Tibial nerve (tissue), 4 donors: ENCODE results near the gene PLAC9.

ENCODE experiments used
- EP300 ChIP-seq, 2 donors: sonication (generic); formaldehyde crosslinking; IDR thresholded peaks; one replicate each; pipeline ENCODE4 v1.6.1; 2017; ENCODE audit warnings: antibody characterized with exemption in 2 of 2, mild to moderate bottlenecking in 1 of 2
- POLR2A ChIP-seq, 2 donors: fragments of 450-650 bp; IDR thresholded peaks; one replicate each; pipeline ENCODE4 v1.6.1; 2017; ENCODE audit warnings: antibody characterized with exemption in 2 of 2, mild to moderate bottlenecking in 2 of 2, moderate library complexity in 2 of 2
- TF ChIP-seq, protein P1 (sequence below), 5 experiments: fragments of 200-600 bp in 3 of 5; fragments of 450-650 bp in 2 of 5; sonication (generic) in 3 of 5; IDR thresholded peaks; one replicate each; pipeline ENCODE4 v1.5.1; 2016 to 2019; ENCODE audit warnings: antibody characterized with exemption in 5 of 5, mild to moderate bottlenecking in 3 of 5, moderate library complexity in 2 of 5

DNA sequence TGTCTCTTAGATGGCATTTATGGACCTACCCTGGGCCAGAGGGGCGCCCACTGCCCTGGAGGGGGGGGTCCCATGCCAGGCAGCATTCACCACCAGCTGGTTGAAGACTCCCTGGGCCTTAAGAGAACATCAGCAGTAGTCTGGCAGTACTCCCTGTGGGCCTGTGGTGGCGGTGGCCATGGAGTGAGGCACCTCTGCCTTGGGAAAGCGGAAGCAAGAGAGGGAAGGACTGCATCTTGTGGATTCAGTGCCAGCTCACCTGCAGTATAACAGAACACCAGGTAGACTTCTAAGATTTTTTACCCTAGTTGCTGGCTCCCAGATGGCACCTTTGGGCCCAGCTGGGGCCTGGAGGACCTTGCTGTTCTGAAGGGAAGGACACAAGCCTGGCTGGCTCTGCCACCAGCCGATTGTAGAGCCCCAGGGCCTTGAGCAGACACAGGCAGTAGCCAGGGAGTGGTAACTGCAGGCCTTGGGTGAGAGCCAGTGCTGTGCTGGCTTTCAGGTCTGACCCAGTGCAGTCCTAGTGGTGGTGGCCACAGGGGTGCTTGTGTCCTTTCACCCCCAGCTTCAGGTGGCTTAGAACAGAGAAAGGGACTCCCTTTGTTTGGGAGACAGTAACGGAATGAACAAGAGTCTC, 15.8 kb downstream of the PLAC9 start:
- TF ChIP-seq, protein P1, sequence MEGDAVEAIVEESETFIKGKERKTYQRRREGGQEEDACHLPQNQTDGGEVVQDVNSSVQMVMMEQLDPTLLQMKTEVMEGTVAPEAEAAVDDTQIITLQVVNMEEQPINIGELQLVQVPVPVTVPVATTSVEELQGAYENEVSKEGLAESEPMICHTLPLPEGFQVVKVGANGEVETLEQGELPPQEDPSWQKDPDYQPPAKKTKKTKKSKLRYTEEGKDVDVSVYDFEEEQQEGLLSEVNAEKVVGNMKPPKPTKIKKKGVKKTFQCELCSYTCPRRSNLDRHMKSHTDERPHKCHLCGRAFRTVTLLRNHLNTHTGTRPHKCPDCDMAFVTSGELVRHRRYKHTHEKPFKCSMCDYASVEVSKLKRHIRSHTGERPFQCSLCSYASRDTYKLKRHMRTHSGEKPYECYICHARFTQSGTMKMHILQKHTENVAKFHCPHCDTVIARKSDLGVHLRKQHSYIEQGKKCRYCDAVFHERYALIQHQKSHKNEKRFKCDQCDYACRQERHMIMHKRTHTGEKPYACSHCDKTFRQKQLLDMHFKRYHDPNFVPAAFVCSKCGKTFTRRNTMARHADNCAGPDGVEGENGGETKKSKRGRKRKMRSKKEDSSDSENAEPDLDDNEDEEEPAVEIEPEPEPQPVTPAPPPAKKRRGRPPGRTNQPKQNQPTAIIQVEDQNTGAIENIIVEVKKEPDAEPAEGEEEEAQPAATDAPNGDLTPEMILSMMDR (IDR thresholded peaks at IDR 0.05), result no peak
- TF ChIP-seq POLR2A (IDR thresholded peaks at IDR 0.05), result no peak
- no peak for TF ChIP-seq EP300 (IDR thresholded peaks at IDR 0.05)
